Endothelial cell of umbilical vein (primary cell): Measurements from ENCODE around the gene ATP2B2.

Experiments
- CTCF ChIP-seq, 2 donors: IDR thresholded peaks; 1 replicate in 1 of 2; 2 replicates in 1 of 2; pipeline ENCODE4 v1.5.1; 2011; ENCODE audit warnings: low read length in 2 of 2, mild to moderate bottlenecking in 2 of 2, moderate library complexity in 2 of 2, control low read depth in 1 of 2, inconsistent platforms in 1 of 2, low read depth in 1 of 2; ENCODE audit not compliant: insufficient read depth in 1 of 2; ENCODE audit errors: extremely low read depth in 1 of 2
- EZH2 ChIP-seq: IDR thresholded peaks from 2 replicates; pipeline ENCODE4 v1.6.1; 2012; ENCODE audit warnings: borderline replicate concordance, low read depth, mild to moderate bottlenecking, moderate library complexity, low read length, inconsistent platforms; ENCODE audit not compliant: severe bottlenecking
- POLR2A ChIP-seq: IDR thresholded peaks from 2 replicates; pipeline ENCODE4 v1.6.1; 2012; ENCODE audit warnings: low read depth, mild to moderate bottlenecking, control low read depth, low read length

- TF ChIP-seq CTCF (IDR thresholded peaks at IDR 0.05; ENCODE audit: extremely low read depth in 1 of 2, insufficient read depth in 1 of 2, low read depth in 1 of 2, low read length in 2 of 2) (no peak), EZH2 (no peak), POLR2A (no peak)
Observed at GRCh38 chr3:10349801-10350200, 155.6 kb downstream of the ATP2B2 start.
